ES-I3 (cell line): ENCODE measurements around the gene RAB22A.

ENCODE experiments used
- H3K36me3 ChIP-seq: 2 replicates; pipeline ENCODE4 v1.6.1; 2013; ENCODE audit warnings: mild to moderate bottlenecking, low read length, control low read depth, moderate library complexity; ENCODE audit not compliant: insufficient read depth
- H3K4me1 ChIP-seq: 2 replicates; pipeline ENCODE4 v1.6.1; 2013; ENCODE audit warnings: mild to moderate bottlenecking, control low read depth, low read length; ENCODE audit not compliant: insufficient read depth
- H3K9ac ChIP-seq: 2 replicates; pipeline ENCODE4 v1.6.1; 2013; ENCODE audit warnings: low read depth, mild to moderate bottlenecking, low read length, moderate library complexity
- H3K9me3 ChIP-seq: 2 replicates; pipeline ENCODE4 v1.6.1; 2013; ENCODE audit warnings: mild to moderate bottlenecking, low read length, moderate library complexity; ENCODE audit not compliant: control insufficient read depth, insufficient read depth

RAB22A gene

DNA sequence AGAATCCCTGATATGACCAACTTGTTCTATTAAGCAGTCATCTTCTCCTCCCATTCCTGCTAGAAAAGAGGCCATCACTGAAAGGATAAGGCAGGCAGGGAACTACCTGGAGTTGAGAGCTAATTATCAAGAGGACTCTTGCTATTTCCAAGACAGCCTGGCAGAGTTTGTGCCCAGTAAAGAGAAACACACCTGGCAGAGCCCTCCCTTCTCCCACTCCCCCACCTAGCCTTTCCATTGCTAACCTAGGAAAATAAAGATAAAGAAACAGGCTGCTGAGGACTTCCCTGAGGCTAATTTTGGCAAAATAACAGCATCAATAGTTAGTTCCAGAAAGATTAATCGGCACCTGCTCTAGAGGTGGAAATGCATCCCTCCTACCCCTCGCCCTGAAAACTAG, 20.4 kb upstream of the RAB22A start:
- H3K9ac ChIP-seq: no peak overlapping the region
- H3K9me3 ChIP-seq: no peaks in the 10 kb centered on the region
- no peaks in the 10 kb centered on the region for H3K36me3 ChIP-seq
- peaks cover 4% of the 10 kb centered on the region; the same call in 1 of the 2 replicates for H3K4me1 ChIP-seq

GRCh38 chr20:58293453-58293852, 16.1 kb upstream of the RAB22A start:
- H3K4me1 ChIP-seq: peaks cover 16% of the 10 kb centered on the region
- no peaks in the 10 kb centered on the region for H3K9me3 ChIP-seq
- no peaks in the 10 kb centered on the region for H3K36me3 ChIP-seq
- no peak overlapping the region for H3K9ac ChIP-seq

DNA sequence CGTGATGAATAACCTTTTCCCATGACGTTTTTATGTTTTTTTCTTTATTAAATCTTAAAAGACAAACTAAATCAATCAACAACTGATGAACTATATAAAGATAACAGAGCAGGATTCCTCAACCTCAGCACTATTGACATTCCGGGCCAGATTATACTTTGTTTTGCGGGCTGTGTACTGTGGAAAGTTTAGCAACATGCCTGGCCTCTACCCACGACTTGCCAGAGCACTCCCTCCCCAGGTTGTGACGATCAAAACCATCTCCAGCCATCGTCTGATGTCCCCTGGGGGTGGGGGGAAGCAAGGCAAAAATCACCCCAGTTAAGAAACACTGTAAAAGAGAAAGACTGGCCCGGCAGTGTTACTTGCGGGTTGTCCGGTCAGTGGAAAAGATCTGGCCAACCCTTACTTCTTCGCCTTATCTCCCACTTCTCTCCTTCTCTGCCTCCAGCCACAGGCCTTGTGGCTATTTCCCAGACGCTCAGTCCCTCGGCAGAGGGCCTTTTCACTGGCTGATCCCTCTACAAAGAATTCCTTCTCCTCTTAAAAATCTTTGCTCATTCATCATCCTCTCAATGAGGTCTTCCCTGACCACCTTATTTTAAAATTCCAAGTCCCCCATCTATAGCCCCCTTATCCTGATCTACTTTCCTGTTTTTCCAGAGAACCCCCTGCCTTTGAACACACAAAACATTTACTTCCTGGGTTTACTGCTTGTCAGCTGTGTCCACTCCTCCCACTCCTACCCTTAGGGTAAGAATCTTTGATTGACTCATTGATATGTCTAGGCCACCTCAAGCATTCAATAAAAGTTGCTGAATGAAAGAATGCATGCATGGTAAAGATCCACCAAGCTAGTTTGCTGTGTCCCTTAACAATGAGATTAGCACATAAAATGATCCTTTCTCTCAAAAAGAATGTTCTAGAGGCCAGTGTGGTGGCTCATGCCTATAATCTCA, 14.7 kb upstream of the RAB22A start:
- no peaks in the 10 kb centered on the region for H3K9me3 ChIP-seq
- no peaks in the 10 kb centered on the region for H3K36me3 ChIP-seq
- H3K4me1 ChIP-seq: peaks cover 18% of the 10 kb centered on the region
- H3K9ac ChIP-seq: no peak overlapping the region

DNA sequence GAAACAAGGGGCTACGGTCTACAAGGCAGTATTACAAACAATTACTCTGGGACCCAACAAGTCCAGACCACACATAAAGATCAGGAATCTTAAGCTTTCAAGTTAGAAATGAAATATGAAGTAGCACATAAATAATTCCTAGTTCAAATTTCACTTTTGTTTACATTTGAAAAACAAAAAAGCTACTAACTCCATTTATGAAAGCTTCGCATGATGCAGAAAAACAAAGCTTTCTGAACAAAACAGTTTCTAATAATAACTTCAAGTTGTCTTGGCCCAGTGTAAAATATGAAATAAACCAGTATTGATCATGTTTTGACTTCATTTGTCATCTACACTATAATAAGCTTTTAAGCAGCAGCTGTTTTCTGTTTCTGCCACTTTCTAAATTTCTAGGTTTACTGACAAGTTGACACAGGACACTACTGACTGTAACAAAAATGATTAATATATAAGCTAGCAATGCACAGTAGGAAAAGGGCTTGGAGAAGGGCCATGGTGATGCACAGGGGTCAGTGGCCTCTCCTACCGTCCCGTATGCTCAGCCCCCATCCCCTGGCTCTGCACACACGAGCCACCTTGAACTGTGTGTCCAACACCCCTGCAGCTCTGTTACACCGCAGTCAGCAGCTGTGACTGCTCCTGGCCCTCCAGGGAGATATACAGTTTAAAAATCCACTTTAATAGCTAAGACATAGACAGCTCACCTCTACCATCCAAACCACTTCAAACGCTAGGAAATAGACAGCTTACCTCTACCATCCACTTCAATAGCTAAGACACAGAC, 13.3 kb upstream of the RAB22A start:
- no peak overlapping the region for H3K9ac ChIP-seq
- H3K9me3 ChIP-seq: no peaks in the 10 kb centered on the region

DNA sequence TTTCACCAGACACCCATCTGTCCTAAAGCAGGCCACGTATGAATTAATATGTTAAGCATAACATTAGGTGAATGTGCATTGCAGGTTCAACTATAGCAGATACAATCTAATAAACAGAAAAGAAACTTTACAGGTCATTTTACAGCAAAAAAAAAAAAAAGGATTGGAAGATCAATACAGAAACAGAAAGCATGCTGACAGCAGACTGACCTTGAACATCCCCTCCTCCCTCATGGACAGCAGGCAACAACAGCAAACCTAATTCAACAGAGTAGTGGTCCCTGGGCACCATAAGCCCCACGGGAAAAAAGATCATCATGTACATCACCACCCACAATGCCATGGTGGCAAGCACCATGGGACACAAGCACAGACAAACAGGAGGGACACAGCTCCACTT, 12.1 kb upstream of the RAB22A start:
- H3K9ac ChIP-seq: no peak overlapping the region
- H3K9me3 ChIP-seq: no peaks in the 10 kb centered on the region

More for the DNA sequence above, 13.3 kb upstream of the RAB22A start:
- H3K4me1 ChIP-seq: peaks cover 18% of the 10 kb centered on the region
- H3K36me3 ChIP-seq: no peaks in the 10 kb centered on the region

DNA sequence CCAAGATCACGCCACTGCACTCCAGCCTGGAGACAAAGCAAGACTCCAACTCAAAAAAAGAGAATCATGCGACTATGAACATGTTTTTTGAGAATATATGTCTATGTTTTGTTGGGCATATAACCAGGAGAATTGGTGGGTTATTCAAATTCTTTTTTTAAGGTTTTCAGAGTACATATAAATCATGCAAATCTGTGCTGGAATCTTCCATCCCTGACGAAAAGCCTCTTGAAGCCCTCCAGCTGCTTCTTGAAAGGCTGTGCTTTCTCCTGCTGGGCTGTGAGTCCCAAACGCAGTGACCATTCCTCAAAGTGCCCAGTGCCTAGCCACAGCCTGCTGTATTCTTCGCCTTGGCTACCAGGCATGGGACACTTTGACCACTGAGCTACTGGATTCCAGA, 9.2 kb upstream of the RAB22A start:
- no peaks in the 10 kb centered on the region for H3K9me3 ChIP-seq
- H3K9ac ChIP-seq: no peak overlapping the region
- H3K4me1 ChIP-seq: peaks cover 4% of the 10 kb centered on the region
- H3K36me3 ChIP-seq: no peaks in the 10 kb centered on the region

More for the DNA sequence above, 12.1 kb upstream of the RAB22A start:
- H3K4me1 ChIP-seq: peaks cover 18% of the 10 kb centered on the region
- H3K36me3 ChIP-seq: no peaks in the 10 kb centered on the region

DNA sequence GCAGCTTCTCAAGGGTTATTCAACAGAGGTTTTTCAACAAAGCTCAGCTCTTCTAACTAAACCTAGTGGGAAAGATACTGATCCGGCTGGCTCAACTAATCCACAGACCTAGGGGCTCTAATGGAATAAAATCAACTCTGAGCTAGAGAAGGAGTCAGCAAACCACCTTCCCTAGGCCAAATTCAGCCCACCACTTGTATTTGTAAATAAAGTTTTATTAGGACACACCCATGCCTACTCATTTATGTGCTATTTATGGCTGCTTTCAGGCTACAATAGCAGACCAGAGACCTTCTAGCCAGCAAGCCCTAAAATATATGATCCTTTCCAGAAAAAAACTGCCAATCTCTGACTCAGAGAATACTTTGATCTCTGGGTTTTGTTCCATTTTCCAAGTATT, 6.0 kb upstream of the RAB22A start:
- Histone ChIP-seq H3K36me3 (no peaks in the 10 kb centered on the region), H3K9me3 (no peaks in the 10 kb centered on the region), H3K4me1 (peaks cover 8% of the 10 kb centered on the region; the same call in 1 of the 2 replicates), H3K9ac (no peak overlapping the region)

- no peaks in the 10 kb centered on the region for H3K9me3 ChIP-seq
- H3K4me1 ChIP-seq: 0 out of 2 replicates have a peak, but pooled peaks cover 5% of the 10 kb centered on the region
- H3K9ac ChIP-seq: no peak overlapping the region
- H3K36me3 ChIP-seq: no peaks in the 10 kb centered on the region
These were observed 4.5 kb upstream of the RAB22A start for GRCh38 chr20:58305061-58305460.

DNA sequence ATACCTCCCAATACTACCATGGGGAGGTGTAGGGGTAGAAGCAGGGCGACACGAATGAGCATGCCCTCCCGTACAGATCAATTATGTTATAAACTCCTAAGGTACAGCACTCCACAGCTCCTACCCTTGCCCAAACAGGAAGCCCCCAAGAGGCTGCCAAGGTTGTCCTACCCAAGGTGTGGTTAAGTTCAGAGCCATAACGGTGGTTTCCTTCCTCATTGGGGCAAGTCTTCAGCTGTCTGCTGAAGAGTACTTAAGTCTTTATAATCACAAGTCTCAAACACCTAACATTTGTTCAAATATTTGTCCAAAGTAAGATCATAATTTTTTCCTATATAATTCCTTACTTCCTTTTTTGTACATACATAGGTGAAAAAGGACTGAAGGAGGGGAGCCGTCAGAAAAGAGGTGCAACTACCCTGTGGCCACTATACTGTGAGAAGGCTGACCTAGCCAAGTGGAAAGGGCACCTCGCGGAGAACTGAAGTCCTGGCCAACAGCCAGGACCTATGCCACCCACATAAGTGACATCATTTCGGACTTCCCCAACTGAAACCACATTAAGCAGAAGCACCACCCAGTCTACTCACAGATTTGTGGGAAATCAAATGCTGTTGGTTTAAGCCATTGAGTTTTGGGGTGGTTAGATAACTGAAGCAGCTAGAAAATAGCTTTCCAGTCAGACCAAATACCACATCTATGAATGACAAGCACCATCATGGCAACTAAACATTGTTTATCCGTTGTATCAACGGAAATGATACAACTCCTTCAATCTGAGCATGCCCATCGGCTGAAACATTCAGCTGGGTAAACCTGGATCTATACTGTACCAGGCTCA, 2.9 kb upstream of the RAB22A start:
- 0 out of 2 replicates have a peak, but pooled peaks cover 5% of the 10 kb centered on the region for H3K4me1 ChIP-seq
- no peaks in the 10 kb centered on the region for H3K9me3 ChIP-seq
- no peaks in the 10 kb centered on the region for H3K36me3 ChIP-seq
- no peak overlapping the region for H3K9ac ChIP-seq

DNA sequence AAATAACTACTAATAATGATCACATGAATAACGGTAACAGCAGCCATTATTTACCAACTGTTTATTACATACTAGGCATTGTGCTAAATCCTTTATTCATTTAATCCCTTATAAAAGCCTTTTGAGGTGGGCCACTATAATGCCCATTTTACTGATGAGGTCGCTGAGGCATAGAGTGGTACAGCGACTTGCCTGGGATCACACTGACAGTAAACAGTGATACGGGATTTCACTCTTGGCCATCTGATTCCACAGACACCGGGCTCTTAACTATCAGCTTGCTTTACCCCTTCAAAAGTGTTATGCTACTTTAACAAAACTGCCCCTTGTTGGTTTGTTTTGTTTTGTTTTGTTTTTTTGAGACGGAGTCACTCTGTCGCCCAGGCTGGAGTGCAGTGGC, 2.2 kb upstream of the RAB22A start:
- Histone ChIP-seq H3K9ac (no peak overlapping the region), H3K9me3 (no peaks in the 10 kb centered on the region), H3K36me3 (no peaks in the 10 kb centered on the region), H3K4me1 (0 out of 2 replicates have a peak, but pooled peaks cover 5% of the 10 kb centered on the region)

GRCh38 chr20:58308290-58308679, 1.2 kb upstream of the RAB22A start:
- Histone ChIP-seq H3K9me3 (no peaks in the 10 kb centered on the region), H3K4me1 (0 out of 2 replicates have a peak, but pooled peaks cover 5% of the 10 kb centered on the region), H3K9ac (peak overlapping the region; percentile 93; the same call in 1 of the 2 replicates), H3K36me3 (no peaks in the 10 kb centered on the region)

DNA sequence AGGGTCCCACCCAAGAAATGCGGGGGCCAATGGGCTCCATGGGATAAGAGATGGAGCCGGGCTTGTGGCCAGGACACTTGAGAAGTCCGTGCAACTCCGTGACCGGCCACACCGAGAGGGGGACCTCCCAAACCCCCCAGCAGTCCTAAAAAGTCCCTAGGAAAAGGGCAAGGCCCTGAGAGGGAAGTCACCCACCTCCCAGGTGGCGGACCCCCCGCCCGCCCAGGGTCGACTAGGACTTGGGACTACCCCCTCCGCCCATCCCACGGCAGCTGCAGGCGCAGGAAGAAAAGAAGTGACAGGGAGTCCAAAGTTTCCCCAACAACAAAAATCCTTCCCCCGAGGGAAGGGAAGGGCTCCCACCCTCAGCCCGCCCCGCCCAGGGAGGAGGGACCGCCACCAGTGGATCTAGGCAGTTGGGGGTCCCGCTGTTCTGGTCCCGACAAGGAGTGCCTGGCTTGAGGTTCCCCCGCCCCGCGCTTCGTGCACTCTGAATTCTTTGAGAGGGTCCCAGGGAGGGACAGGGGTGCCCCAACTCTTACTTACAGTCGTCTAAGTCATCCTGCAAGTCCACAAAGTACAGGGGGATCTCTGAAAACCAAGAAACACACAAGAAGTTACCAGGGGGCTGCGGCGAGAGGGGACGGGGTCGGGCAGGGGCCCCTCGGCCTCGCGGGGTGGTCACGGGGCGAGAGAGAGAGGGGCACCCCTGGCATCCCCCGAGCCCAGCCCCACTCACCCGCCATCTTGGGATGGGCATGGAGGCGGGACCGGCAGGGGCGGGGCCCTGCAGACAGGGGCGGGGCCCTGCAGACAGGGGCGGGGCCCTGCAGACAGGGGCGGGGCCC, 611 bp upstream of the RAB22A start:
- Histone ChIP-seq H3K9ac (peak overlapping the region; percentile 93), H3K36me3 (peaks cover 4% of the 10 kb centered on the region; the same call in 1 of the 2 replicates), H3K4me1 (0 out of 2 replicates have a peak, but pooled peaks cover 5% of the 10 kb centered on the region), H3K9me3 (no peaks in the 10 kb centered on the region)

GRCh38 chr20:58310291-58310782, 822 bp downstream of the RAB22A start:
- peak overlapping the region; percentile 89 for H3K9ac ChIP-seq
- H3K4me1 ChIP-seq: 0 out of 2 replicates have a peak, but pooled peaks cover 5% of the 10 kb centered on the region

More at GRCh38 chr20:58310291-58310782, 822 bp downstream of the RAB22A start:
- peaks cover 4% of the 10 kb centered on the region; the same call in 1 of the 2 replicates for H3K36me3 ChIP-seq
- H3K9me3 ChIP-seq: no peaks in the 10 kb centered on the region
